Prostate gland (tissue), 2 donors: ENCODE measurements around the gene LYSMD4.
"Not testable (repeated sequence)": the region's sequence is repeated elsewhere in the genome, so short reads cannot be mapped to it uniquely, and the experiment has no call there.

Experiments used
- CTCF ChIP-seq, 4 experiments: fragments of 200-600 bp in 2 of 4; fragments of 450-650 bp in 2 of 4; sonication (generic) in 2 of 4; IDR thresholded peaks; 1 replicate in 3 of 4; 2 replicates in 1 of 4; pipeline ENCODE4 v1.5.1; 2016 to 2019; ENCODE audit warnings: antibody characterized with exemption in 4 of 4, mild to moderate bottlenecking in 2 of 4, moderate library complexity in 2 of 4
- POLR2A ChIP-seq: fragments of 450-650 bp; IDR thresholded peaks from one replicate; pipeline ENCODE4 v1.6.1; 2016; ENCODE audit warnings: antibody characterized with exemption, mild to moderate bottlenecking
- POLR2AphosphoS5 ChIP-seq: sonication (generic); formaldehyde crosslinking; IDR thresholded peaks from one replicate; pipeline ENCODE4 v1.6.1; 2017; ENCODE audit warnings: antibody characterized with exemption

GRCh38 chr15:99734040-99734291, 729 bp upstream of the LYSMD4 start:
- TF ChIP-seq CTCF (IDR thresholded peaks at IDR 0.05); POLR2A; POLR2AphosphoS5: not testable (repeated sequence)
